GM12872 (cell line): ENCODE measurements around the gene EFNA2.

Experiments
- CTCF ChIP-seq: IDR thresholded peaks from 3 replicates; pipeline ENCODE4 v1.5.1; 2011; ENCODE audit warnings: low read depth, mild to moderate bottlenecking, low read length, moderate library complexity; ENCODE audit not compliant: insufficient read depth

The EFNA2 gene

GRCh38 chr19:1296575-1297271 lies 11.1 kb downstream of the EFNA2 start:
- TF ChIP-seq CTCF: no peak

DNA sequence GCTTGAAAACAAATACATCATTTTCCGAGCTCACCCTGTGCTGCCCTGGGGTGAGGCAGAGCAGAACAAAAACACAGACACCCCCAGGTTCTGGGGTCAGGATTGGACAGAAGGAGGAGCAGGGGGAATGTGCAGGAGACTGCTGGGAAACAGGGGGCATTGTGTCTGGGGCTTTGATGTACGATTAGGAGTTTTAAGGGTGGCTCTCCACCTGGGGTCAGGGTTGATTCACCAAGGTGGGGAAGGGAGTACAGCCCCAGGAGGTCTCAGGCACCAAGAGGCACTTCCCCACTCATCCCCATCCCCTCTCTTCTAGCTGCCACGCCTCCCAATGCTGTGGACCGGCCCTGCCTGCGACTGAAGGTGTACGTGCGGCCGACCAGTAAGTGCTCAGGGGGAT lies 12.6 kb downstream of the EFNA2 start:
- TF ChIP-seq CTCF: no peak

GRCh38 chr19:1299801-1300200 lies 14.1 kb downstream of the EFNA2 start:
- TF ChIP-seq CTCF: no peak

DNA sequence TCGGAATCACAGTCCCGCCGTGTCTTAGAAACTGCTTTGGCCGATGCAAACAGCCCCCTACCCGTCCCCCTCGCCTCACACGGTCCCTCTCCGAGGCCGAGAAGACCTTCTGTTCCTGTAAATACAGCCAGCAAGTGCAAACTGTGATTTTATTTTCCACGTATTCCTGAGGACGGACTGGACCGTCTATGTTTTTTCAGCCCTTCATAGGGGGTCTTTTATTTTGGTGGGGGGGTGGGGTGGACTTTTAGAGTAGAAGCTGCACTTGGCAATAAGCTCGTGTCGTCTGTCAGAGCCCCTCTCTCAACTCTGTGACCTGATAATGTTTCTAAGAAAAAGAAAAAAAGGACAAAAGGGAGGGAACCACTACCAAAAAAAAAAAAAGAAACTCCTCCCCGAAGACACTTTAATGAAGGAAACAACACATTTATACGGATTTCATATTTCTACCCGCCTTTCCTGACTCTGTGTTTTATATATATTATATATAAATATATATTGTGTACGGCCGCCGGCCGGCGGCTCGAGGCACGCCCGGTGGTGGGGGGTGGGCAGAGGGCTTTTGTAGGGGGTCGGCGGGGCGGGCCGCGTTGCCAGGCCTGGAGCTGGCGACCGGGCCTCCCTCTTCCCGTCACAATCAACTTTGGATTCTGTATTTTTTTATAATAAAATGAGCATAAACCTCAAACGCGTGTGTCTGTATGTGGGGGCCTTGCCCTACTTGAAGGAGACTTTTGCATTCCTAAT lies 15.2 kb downstream of the EFNA2 start:
- TF ChIP-seq CTCF: no peak

- TF ChIP-seq CTCF: no peak
These were observed 17.0 kb downstream of the EFNA2 start for GRCh38 chr19:1302533-1303239.

DNA sequence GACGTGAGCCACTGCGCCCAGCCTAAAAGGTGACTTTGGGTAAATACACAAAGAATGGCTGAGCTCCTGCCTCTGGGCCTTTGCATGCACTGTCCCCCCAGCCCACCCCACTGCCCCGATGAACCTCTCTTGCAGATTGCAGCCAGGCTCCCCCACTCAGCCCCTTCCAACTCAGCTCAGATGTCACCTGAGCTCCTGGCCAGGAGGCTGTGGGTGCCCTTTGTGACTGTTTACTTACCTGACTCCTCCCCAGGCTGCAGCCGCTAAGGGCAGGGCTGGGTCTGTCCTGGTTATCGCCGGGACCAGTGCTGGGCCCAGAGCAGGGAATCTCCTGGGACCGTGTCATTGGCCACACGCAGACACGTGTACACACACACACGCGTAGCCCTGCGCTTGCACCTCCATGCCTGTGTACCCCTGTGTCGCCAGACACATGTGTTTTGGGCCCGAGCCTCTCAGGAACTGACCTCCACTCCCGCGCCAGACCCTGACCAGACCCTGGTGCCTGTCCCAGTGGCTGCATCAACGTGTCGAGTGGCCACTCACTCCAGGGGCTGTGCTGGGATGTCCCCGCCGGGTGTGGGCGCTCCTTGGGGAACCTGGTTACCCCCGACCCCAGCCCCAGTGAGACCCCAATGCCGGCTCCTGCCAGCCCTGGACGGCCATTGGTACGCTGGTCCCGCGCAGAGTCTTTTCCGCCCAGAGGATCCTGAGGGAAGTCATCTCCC lies 18.7 kb downstream of the EFNA2 start:
- TF ChIP-seq CTCF: no peak

DNA sequence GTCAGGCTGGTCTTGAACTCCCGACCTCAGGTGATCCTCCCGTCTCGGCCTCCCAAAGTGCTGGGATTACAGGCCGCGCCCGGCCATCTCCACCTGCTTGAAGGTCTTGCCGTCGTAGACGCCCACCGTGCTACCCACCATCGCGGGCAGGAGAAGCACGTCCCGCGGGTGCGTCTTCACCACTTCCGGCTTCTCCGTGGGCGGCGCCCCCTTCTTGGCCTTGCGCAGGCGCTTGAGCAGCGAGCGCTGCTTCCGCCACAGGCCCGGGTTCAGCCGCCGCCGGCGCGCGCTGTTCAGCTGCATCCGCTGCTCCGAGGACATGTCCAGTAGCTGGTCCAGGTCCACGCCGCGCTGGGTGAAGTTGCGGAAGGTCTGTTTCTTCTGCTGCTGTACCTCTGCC lies 21.6 kb downstream of the EFNA2 start:
- no peak for TF ChIP-seq CTCF
